Germinal center (tissue), 1 donor: ENCODE data around the gene LRRC51.
"Not testable (repeated sequence)": the region's sequence is repeated elsewhere in the genome, so short reads cannot be mapped to it uniquely, and the experiment has no call there.

Experiments used
- DNase-seq: peaks from one replicate; pipeline ENCODE4 v3.0.0; 2012; ENCODE audit warnings: mixed read lengths, low spot score

The LRRC51 gene

DNA sequence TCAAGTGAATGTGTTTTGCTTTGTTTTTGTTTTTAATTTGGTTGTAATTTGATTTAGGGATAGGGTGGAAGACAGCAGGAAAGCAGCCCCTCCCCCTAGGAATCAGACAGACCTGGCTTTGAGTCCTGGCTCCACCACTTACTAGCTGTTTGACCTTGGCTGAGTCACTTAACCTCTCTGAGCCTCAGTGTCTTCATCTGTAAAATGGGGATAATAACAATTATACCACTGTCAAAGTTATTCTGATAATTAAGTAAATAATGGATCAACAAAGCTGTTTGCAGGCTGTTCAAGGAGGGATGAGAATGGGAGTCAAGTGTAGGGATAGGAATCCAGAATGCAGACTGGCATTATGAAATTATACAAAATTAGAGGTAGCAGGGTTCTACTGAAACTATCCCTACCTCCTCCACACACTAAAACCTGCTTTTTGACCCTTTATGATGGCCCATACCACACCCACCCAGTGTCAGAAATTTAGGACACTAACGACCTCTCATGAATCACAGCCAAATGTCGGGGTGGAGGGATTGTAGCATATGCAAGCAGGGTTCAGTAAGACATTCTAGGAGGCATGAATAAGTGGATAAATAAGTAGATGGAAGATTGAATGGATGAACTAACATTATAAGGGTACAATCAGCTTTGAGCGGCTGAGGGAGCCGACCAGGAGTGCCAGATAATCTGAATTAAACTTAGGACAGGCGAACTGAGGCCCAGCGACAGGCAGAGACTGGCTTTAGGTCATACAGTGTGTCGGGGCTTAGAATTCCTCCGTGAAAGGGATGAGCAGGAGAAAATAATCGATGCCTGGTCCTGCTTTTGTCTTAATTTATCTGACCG lies 30.9 kb downstream of the LRRC51 start:
- no peak for DNase-seq

DNA sequence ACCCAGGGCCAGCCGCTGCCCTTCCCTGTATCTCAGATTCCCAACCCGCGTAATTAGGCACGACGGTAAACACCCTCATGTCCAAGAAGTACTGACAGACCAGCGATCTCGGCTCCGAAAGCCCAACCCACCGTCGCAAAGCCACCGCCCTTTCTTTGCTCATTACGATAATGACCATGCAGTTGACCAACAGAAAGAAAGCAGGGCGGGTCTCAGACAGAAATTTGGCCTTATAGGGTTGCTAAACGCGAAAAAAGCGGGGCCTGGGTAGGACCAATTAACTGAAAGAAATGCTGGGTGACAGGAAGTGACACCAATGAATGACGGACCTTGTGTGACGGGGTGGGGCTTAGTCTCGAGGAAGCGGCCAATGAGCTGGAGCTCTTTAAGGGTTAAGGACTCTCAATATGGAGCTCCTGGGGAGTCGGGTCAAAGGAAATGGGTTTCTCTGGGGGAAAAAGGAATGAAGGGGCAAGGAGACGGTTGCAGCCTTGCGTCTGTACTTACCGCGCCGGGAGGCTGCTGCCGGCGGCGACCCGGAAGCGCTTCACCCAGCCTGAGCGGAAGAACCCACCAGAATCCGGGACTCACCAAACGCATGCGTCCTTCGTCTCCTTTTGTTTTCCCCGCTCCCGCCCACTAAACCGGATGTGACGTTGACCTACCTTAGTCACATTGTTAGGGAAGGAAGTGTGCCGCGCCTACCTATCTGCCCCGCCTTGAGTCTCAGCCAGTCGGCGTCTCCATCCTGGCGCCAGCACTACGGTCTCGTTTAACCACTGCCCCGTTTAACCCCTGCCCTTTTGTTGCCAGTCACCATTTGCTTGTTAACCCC lies 31.7 kb downstream of the LRRC51 start, which contains the start of gene ANAPC15:
Gene ANAPC15 (minus strand): TSS at position 553 of the 835 bp plus-strand sequence. CDS start 1,419 bp downstream, outside the sequence.
- peak; percentile 92 for DNase-seq

DNA sequence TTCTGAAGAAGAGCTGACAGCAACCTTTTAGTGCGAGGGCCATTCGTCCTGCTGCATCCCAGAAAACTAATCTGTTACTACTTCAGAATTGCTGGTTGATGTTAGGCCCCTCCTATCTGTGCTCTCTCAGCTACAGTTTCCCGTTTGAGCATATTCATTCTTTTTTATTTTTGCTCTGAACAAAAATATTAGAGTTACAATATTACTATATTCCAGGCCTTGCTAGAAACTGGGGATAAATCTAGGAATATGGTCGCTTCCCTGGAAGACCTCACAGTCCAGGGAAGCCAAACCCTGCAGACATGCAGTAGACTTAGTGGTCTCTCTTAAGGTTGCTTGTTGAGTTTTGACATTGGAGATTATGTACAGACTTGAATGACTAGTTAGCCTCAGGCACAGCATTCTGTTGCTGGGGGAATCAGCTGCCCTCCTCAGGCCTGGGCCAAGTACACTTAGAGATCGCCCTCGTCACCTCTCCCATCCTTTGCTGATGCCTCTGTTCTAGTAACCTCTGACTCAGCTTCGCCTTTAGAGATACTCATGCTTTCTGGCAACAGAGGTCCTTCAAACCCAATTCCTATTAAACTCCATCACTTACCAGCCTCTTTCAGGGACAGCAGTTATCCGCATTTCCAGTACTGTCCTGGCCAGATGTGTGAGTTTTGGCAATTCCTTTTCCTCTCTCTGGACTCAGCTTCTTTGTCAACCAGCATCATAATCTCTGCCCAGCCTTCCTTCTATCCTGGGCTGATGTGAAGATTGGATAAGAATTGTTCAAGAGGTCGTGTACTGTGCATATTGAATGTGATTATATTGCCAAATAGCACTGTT lies 32.5 kb downstream of the LRRC51 start:
- DNase-seq: no peak

DNA sequence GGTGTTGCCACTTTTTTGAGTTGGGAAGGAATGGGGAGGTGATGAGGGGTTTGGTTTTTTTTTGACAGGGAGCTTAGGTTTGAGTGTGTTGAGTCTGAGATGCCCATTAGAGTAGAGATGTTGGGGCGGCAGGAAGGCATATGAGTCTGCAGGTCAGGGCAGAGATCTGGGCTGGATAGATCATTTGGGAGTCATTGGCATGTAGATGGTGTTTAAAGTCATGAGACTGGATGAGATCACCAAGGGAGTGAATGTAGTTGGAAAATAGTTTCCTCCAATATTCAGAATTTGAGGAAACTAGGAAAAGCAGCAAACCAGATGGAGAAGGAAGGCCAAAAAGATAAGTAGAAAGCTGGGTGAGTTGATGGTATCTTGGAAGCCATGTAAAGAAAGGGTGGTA lies 33.9 kb downstream of the LRRC51 start:
- no peak for DNase-seq

DNA sequence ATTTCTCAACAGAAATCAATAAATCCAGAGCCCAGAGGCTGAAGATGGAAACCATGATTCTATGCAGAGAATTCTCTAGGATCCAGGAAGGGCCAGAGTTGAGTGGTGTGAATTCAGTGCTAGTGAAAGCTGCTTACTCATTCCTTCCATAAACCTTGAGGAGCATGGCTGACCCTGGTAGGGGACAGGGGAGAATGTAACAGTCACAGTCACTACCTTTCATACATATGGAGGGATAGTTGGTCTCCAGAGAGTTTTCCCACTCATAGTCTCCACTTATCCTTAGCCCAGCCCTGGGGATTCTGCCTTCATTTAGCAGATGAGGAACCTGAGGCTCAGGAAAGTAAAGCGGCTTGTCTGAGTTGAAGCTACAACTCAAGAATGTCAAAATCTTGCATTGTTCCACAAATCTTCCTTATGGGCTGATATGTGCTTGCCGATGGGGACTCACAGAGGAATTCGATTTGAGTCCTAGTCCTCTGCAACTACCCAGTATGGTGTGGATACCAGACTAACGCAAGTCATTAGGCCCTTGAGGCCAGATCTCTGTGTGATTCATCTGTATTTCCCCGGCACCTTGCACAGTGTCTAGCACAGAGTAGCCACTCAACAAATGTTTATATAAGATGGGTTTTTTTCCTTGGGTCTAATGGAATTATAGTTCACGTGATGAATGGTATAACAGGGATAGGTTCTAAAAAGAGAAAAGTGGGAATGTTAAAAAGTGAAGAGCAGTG lies 35.5 kb downstream of the LRRC51 start:
- DNase-seq: no peak

DNA sequence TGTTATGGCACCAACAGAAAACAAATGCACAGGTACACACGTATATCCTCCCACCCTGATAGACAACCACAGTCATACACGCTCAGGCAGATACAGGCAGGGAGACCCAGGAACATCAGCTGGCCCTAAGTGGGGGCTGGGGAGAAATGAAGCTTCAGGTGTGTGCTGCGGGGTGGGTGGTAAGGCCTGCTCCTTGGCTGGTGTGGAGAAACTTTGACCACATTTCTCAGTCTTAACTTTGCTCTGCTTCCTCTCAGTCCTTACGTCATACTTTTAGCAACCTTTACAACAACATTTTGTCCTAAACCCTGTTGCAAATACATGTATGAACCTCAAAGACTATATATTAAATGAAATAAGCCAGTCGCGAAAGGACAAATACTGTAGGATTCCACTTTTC lies 38.5 kb downstream of the LRRC51 start:
- no peak for DNase-seq

DNA sequence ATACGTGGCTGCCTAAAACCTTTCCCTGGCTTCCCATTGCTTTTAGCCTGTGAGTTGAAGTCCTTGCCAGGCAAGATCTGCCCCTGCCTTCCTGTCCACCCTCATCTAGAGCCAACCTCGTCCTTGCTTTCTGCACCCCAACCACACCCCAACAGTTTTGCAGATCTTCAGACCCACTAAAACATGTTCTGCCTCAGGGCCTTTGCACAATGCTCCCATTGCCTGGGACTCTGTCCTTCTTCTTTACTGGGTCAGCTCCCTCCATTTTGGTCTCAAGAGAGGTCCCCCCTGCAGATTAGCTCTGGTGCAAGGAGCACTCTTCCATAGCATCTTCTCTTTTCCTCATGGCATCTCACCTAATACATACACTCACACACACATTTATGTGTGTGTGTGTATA lies 40.3 kb downstream of the LRRC51 start:
- DNase-seq: no peak

DNA sequence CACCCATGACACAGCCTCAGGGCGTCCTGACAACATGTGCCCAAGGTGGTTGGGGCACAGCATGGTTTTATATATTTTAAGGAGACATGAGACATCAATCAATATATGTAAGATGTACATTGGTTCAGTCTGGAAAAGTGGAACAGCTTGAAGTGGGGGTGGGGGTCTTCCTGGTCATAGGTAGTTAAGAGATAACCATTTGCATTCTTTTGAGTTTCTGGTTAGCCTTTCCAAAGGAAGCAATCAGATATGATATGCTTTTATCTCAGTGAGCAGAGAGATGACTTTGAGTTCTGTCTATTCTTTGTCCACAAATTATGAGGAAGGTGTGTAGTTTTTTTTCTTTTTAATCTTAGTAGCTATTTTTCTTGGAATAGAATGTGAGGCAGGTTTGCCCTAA lies 42.0 kb downstream of the LRRC51 start:
- no peak for DNase-seq

DNA sequence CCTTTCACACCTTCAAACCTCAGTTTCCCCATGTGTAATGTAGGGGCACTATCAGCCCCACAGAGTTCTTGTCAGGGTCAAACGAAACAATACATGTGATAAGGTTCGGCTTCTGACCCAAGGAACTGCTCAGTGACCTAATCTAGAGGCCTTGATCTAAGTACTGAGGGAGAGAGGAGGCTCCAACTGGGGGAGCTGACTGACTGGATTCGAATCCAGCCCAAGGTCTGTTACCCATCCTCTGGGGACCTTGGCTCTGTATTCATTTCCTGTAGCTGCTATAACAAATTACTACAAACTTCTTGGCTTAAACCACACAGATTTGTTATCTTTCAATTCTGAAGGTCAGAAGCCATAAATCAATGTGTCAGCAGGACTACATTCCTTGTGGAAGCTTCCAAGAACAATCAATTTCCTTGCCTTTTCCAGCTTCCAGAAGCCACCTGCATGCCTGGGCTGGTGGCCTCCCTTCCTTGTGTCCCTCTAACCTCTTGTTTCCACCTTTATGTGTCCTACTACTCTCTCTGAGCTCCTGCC lies 42.5 kb downstream of the LRRC51 start:
- no peak for DNase-seq

DNA sequence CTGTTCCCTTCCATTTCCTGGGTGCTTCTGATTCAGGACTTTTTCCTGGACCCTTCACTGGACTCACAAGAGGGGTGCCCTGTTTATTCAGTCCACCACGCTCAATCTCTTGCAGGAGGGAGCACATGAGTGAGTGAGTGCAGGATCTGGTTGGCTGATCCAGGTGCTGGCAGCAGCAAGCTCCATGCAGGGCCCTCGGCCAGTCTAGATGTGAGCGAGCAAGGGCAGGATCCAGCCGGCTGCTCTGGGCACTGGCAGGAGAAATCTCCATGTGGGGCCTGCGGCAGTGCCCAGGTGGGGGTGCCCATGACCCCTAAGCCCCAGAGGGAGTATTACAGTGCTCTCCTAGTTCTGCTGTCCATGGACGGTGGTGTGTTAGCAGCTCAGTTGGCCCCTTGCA lies 43.4 kb downstream of the LRRC51 start:
- DNase-seq: no peak

DNA sequence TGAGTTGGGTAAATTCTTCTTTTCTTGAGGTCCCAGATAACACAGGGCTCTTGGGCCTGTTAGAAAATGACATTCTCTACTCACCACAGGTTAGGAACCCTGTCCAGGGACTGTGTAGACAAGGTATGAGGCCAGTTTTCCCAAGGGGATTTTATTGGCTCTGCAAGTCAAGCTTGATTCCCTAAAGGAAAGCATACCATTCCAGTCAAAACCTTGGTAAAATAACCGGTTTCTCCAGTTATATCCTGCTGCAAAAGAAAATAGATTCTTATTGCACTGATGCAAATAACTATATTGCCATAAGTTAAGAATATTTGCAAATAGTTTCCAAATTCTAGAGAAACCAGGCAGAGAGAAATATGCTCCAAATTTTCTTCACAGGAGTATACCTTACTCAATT lies 45.3 kb downstream of the LRRC51 start:
- no peak for DNase-seq

DNA sequence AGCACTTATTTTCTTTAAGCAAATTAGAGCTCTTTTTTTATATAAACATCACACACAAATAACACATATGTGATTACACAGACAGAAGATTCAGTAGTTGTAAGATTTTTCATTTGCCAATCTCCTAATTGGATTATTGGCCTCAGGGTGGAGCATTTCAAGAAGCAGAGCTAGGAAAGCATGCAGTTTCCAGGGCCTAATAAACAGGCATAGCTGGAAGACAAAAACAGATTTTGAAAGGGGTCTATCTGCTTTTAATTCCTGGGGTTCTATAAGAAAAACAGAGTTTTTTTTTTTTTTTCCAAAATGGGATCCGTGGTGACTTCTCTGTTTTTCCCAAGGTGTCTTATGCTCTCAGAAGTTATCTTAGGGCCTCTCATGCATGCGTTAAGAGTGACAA lies 47.3 kb downstream of the LRRC51 start:
- DNase-seq: no peak

DNA sequence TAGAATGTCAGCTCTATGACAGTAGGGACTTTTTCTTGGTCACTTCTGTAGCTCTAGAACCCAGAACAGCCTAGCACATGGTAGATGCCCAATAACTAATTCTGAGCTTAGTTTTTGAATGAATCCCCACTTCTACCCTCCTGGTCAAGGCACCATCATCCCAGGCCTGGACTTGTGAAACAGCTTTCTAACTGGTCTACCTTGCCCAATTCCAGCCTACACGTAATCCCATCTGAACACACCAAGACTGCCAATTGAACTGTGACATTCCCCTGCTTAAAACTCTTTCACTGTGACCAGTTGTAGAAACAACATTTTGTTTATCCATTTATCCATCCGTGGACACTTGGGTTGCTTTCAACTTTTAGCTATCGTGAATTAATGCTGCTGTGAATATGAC lies 48.7 kb downstream of the LRRC51 start:
- no peak for DNase-seq

DNA sequence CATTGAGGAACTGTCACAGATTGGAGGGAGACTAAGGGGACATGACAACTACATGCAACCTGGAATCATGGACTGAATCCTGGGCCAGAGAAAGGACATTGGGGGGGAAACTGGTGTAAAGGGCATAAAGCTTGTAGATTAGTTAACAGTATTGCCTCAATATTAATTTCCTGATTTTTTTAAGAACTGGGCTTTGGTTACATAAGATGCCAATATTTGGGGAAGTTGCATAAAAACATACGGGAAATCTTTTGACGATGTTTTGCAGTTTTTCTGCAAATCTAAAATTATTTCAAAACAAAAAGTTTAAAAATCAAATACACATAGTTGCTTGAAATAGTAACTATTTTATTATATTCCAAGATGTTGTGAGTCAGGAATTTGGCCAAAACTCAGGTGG lies 52.0 kb downstream of the LRRC51 start:
- DNase-seq: no peak

DNA sequence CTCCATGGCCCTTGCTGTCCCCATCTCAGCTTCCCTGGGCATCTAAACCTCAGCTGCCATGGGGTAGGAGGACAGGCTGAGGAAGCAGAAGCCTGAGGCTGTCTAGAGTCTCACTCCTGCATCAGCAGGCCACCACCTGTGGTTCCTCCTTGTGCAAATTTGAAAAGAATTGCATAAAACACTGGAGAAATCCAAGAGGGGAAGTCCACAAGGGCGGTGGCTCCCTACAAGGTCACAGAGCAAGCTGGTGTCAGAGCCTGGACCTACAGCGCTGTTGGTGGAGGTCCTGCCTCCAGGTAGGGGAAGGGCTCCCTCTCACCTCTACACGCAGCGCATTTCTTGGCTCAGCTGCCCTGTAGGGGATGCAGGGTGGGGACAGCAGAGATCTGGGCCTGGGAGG lies 54.8 kb downstream of the LRRC51 start, which contains the start of gene FOLR3:
Gene FOLR3 (plus strand): TSS at position 253 of the 400 bp plus-strand sequence. CDS start 228 bp downstream, outside the sequence.
- DNase-seq: not testable (repeated sequence)

DNA sequence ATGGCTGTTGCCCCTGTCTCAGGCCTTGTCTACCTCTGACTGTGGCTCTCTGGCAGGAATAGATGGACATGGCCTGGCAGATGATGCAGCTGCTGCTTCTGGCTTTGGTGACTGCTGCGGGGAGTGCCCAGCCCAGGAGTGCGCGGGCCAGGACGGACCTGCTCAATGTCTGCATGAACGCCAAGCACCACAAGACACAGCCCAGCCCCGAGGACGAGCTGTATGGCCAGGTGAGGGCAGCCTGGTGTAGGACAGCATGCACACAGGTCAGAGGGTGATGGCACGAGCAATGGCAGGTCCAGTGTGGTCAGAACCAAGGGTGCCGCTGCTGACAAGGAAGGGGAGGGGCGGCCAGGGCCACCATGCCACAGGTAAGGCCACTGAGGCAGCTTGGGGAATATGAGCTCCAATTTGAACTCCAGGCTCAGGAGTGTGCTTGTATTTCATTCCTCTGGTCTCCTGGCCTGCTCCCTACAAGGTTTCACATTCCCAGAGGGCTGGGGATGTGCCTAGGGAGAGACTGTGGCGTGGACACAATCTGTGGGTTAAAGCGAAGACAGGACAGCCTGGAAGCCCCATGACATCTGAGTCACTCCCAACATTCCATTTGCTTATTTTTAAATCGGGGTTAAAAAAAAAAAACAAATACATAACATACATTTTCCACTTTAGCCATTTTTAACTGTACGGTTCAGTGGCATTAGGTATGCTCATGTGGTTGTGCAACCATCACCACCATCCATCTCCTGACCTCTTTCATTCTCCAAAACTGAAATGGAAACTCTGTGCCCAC lies 55.4 kb downstream of the LRRC51 start:
- no peak for DNase-seq

DNA sequence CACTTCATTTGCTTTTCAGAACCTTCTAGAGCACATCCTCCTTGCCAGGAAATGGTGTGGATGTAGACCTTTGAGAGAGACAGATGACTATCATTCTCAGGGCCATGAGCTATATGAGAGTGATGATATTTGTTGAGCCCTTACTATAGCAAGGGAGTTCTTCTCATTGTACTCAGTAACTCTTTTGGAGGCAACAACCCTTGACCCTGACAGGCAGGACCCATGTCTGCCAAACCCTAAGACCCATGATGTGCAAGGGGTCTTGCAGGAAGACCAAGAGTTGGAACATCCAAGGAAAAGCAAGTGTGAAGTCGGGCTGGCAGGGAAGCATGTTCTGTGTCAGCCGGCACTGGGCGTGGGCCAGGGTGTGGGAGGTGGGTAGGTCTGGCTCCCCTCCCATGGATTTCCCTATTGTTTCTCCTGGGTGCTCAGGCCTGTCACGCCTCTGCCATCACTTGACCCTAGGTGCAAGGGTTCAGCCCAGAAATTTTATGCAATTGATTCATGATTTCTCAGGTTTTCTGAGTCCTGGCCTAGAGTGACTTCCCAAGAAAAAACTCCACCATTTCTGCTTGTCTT lies 56.1 kb downstream of the LRRC51 start:
- DNase-seq: no peak

DNA sequence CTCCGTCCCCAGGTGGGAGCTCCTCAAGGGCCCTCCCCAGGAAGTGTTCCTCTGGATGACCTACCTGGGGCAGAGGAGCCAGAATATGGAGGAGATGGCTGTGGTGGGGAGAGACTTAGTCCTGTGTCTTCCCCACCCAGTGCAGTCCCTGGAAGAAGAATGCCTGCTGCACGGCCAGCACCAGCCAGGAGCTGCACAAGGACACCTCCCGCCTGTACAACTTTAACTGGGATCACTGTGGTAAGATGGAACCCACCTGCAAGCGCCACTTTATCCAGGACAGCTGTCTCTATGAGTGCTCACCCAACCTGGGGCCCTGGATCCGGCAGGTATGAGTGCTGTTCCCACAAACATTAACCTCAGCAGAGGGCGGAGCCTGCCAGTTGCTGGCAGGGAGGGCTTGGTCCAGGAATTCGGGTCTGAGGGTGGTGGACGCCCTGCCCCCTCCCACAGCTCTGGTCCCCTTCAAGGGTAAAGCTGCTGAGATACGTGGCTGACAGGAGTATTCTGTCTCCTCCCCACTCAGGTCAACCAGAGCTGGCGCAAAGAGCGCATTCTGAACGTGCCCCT lies 58.3 kb downstream of the LRRC51 start:
- no peak for DNase-seq

DNA sequence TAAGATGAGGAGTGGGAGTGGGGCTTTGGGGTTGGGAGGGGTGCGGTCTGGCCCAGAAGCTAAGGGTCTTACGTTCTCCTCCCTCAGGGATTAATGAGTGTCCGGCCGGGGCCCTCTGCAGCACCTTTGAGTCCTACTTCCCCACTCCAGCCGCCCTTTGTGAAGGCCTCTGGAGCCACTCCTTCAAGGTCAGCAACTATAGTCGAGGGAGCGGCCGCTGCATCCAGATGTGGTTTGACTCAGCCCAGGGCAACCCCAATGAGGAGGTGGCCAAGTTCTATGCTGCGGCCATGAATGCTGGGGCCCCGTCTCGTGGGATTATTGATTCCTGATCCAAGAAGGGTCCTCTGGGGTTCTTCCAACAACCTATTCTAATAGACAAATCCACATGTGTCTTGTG lies 58.9 kb downstream of the LRRC51 start:
- DNase-seq: no peak

DNA sequence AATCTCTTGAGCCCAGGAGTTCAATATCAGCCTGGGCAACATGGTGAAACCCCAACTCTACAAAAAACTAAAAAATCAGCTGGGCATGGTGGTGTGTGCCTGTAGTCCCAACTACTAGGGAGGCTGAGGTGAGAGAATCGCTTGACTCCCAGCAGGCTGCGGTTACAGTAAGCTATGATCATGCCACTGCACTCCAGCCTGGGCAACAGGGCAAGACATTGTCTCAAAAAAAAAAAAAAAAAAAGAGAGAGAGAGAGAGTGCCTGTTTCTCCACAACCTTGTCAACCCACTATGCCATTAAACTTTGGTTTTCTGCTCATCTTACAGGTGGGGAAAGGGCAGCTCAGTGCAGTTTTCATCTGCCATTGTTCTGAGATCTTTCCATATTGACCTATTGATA lies 60.0 kb downstream of the LRRC51 start:
- no peak for DNase-seq
